PC-9 (cell line): ENCODE measurements around the gene ZGLP1. TPM values are rescaled to one million over a fixed set of nuclear protein-coding genes. Genes with fewer than 3 reads are reported as not detected.

Experiments used
- BruUV-seq: library from RNA; stranded (reverse); fragments of 400-500 nt; replicated peaks from 2 replicates; lab custom pipeline; 2021; lab: Mats Ljungman, UMichigan
- CTCF ChIA-PET: fragments of 300-600 bp; sonication (Branson Sonifier 250); formaldehyde crosslinking; loops from one replicate; lab custom pipeline; 2022; ENCODE audit warnings: antibody characterized with exemption; lab: Charles Lee
- POLR2A ChIA-PET: fragments of 300-600 bp; sonication (Branson Sonifier 250); formaldehyde crosslinking; loops from one replicate; lab custom pipeline; 2022; ENCODE audit warnings: antibody characterized with exemption; ENCODE audit not compliant: unreplicated experiment; lab: Charles Lee
- DNase-seq, 2 experiments: peaks; one replicate each; pipeline versions ENCODE4 v3.0.0 to v3.0.0-alpha.2; 2015 to 2022; ENCODE audit warnings: mixed read lengths in 1 of 2
- H2AFZ ChIP-seq: fragments of 200-600 bp; sonication (generic); 2 replicates; pipeline ENCODE4 v1.8.1; 2017; ENCODE audit warnings: antibody characterized with exemption
- H3F3A ChIP-seq: fragments of 200-600 bp; sonication (generic); 2 replicates; pipeline ENCODE4 v1.8.1; 2017; ENCODE audit warnings: antibody characterized with exemption, mild to moderate bottlenecking, low read depth; ENCODE audit not compliant: insufficient read depth
- H3K27ac ChIP-seq: fragments of 200-600 bp; sonication (generic); 2 replicates; pipeline ENCODE4 v1.6.1; 2016; ENCODE audit warnings: mixed run types
- H3K27me3 ChIP-seq: fragments of 200-600 bp; sonication (generic); 2 replicates; pipeline ENCODE4 v1.6.1; 2016; ENCODE audit warnings: low read depth, mixed run types; ENCODE audit not compliant: insufficient read depth
- H3K36me3 ChIP-seq: fragments of 200-600 bp; sonication (generic); 2 replicates; pipeline ENCODE4 v1.6.1; 2016; ENCODE audit warnings: low read depth, mixed run types
- H3K4me1 ChIP-seq: fragments of 200-600 bp; sonication (generic); replicated peaks from 2 replicates; pipeline ENCODE4 v1.6.1; 2016; ENCODE audit warnings: mixed run types; ENCODE audit not compliant: insufficient read depth
- H3K4me2 ChIP-seq: fragments of 200-600 bp; sonication (generic); 2 replicates; pipeline ENCODE4 v1.6.1; 2017; ENCODE audit warnings: mixed run types
- H3K4me3 ChIP-seq: fragments of 200-600 bp; sonication (generic); 2 replicates; pipeline ENCODE4 v1.6.1; 2016; ENCODE audit warnings: mixed run types
- H3K79me2 ChIP-seq: fragments of 200-600 bp; sonication (generic); 2 replicates; pipeline ENCODE4 v1.6.1; 2017; ENCODE audit warnings: low read depth, mixed run types
- H3K9me2 ChIP-seq: fragments of 200-600 bp; sonication (generic); 2 replicates; pipeline ENCODE4 v1.8.1; 2017; ENCODE audit warnings: mild to moderate bottlenecking; ENCODE audit not compliant: insufficient read depth
- H3K9me3 ChIP-seq: fragments of 200-600 bp; sonication (generic); 2 replicates; pipeline ENCODE4 v1.8.1; 2016; ENCODE audit warnings: low read depth; ENCODE audit not compliant: insufficient read depth
- H4K20me1 ChIP-seq: fragments of 200-600 bp; sonication (generic); 2 replicates; pipeline ENCODE4 v1.8.1; 2017; ENCODE audit not compliant: insufficient read depth
- CTCF ChIP-seq: fragments of 200-600 bp; sonication (generic); conservative IDR thresholded peaks from 2 replicates; pipeline ENCODE4 v1.6.1; 2017; ENCODE audit warnings: mixed run types, antibody characterized with exemption, mild to moderate bottlenecking, moderate library complexity
- EZH2 ChIP-seq: fragments of 200-600 bp; sonication (generic); IDR thresholded peaks from 2 replicates; pipeline ENCODE4 v1.8.0; 2017; ENCODE audit warnings: antibody characterized with exemption, low read depth
- intact Hi-C: fragments of 100-400 bp; cut with micrococcal nuclease; formaldehyde crosslinking; loops from one replicate; pipeline ENCODE4 v1.10.0; 2022; ENCODE audit not compliant: unreplicated experiment
- total RNA-seq: library from RNA; stranded (reverse); gene quantifications from 2 replicates; pipeline ENCODE4 v1.2.3, GENCODE V29; 2021

The ZGLP1 gene
- total RNA-seq, 1 experiment from 2014 or later = 7.5 TPM

DNA sequence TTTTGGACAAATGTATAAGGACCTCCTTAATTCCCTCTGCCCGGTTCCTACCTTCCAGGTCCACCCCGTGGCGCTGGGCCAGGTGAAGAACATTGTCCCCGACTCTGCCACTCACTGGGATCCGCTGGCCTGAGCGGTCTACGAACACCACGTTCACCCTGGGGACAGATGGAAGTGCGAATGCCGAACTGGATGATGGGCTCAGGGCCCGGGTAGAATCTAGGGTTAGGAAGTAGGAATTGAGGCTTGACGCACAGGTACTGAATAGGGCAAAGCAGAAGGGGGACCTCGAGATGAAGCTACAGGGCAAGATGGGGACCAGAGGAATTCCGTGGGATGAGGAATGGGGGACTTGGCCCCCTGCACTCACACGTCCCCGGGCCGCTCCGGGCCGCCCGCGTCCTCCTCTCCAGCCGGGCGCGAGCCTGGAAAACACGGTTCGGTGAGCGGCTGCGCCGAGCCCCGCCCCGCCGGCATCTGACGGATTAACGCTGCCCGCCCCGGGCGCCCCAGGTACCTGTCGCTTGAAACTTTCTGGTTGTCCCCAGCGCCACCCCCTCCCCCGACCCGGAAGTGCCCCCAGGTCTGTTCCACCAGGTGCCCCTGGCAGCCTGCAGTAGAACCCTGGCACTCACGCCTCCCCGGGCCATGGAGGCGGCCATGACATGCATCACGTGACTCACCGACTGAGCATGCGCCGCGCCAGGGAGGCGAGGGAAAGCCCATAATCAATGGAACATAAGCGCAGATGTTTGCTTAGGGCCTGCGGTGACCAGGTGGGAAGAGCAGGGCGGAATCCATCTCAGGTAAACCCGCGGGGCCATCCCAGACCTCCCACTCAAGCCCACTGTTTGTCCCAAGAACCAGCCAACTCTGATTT is 6.0 kb upstream of the ZGLP1 start, which contains the start of gene FDX2:
FDX2 (minus strand) TSS at position 681 of the 880 bp plus-strand sequence; CDS start at position 662, 19 bp downstream.
- Histone ChIP-seq H3K4me1 (peaks cover 14% of the 10 kb centered on the region), H4K20me1 (no peaks in the 10 kb centered on the region), H3K27ac (peak within 1 kb of the TSS; percentile 38), H3K27me3 (no peaks in the 10 kb centered on the region), H3K9me2 (no peaks in the 10 kb centered on the region), H3K79me2 (peaks cover 11% of the 10 kb centered on the region; the same call in 1 of the 2 replicates), H3K9me3 (no peaks in the 10 kb centered on the region), H3K36me3 (no peaks in the 10 kb centered on the region), H3F3A (peaks cover 51% of the 10 kb centered on the region), H2AFZ (peak within 1 kb of the TSS; percentile 90), H3K4me3 (peak within 1 kb of the TSS; percentile 96), H3K4me2 (peak within 1 kb of the TSS; percentile 93)
- TF ChIP-seq CTCF (no peak), EZH2 (no peak)
- peak; percentile 85 to 87 for DNase-seq
- CTCF ChIA-PET = interaction anchor here (0.5 to 0.6 kb wide), 2 partner anchors 49 to 290 kb away, joined by 3 to 8 read pairs; no protein-coding TSS in a partner anchor
- BruUV-seq = no TSS peak
- POLR2A ChIA-PET = interaction anchor here (1.0 kb wide), 1 partner anchor 45 kb away, joined by 17 read pairs; the partner anchor contains the start of gene ICAM1
- intact Hi-C loops = loop anchor here (2.0 kb wide), 1 partner anchor 47 kb away; no protein-coding TSS in a partner anchor

- Histone ChIP-seq H3K27me3 (no peaks in the 10 kb centered on the region), H3K79me2 (no peaks in the 10 kb centered on the region), H3K4me3 (no peak overlapping the region), H4K20me1 (no peaks in the 10 kb centered on the region), H2AFZ (no peak overlapping the region), H3F3A (peaks cover 6% of the 10 kb centered on the region; the same call in 1 of the 2 replicates), H3K4me1 (no peaks in the 10 kb centered on the region), H3K36me3 (no peaks in the 10 kb centered on the region; the same call in 1 of the 2 replicates), H3K27ac (no peak overlapping the region), H3K9me3 (no peaks in the 10 kb centered on the region), H3K9me2 (no peaks in the 10 kb centered on the region), H3K4me2 (no peak overlapping the region)
- TF ChIP-seq EZH2 = no peak
- no peak for TF ChIP-seq CTCF
- intact Hi-C loops = no loop called here
- POLR2A ChIA-PET = no interaction called here
- DNase-seq = no peak
- BruUV-seq = no TSS peak
- CTCF ChIA-PET = no interaction called here
Observed at GRCh38 chr19:10306327-10306726, 3.3 kb downstream of the ZGLP1 start.

DNA sequence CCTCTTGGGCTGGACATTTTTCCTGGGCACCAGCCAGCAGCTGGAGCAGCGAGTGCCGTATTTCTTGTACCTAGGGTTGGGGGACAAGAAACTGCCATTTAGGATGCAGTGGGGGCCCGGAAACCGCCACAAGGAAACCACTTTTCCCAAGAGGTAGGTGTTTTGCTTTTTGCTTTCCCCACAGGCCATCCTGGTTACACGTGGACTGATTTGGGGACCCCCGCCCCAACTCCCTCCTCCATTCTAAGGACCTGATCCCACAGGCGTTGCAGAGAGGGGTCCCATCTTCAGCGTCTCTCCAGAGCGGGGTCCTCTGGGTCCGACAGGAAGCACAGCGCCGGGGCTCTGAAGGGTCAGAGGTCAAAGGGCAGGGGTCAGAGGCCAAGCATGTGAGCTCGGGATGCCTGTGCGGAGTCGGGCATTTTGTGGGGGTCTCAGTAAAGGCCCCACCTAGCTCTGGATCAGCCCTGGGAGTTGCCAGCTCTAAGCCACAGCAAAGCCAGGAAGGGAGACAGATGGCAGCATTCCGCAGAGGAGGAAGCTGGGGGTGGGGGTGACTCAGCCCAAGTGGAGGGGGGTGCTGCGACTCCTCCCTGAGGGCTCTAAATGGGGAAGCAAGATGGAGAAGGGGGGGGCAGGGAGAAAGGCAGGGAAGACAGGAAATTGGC is 4.3 kb downstream of the ZGLP1 start:
- no peaks in the 10 kb centered on the region for H3K9me3 ChIP-seq
- H3K4me1 ChIP-seq = no peaks in the 10 kb centered on the region
- no peak overlapping the region for H3K4me3 ChIP-seq
- no peaks in the 10 kb centered on the region for H3K9me2 ChIP-seq
- no peak for TF ChIP-seq EZH2
- TF ChIP-seq CTCF = no peak
- ChIA-PET CTCF (no interaction called here), POLR2A (interaction anchor here (0.7 kb wide), 1 partner anchor 28 kb away, joined by 5 read pairs; no protein-coding TSS in a partner anchor)
- H4K20me1 ChIP-seq = no peaks in the 10 kb centered on the region
- DNase-seq = no peak
- no peaks in the 10 kb centered on the region for H3K27me3 ChIP-seq
- intact Hi-C loops = no loop called here
- no peaks in the 10 kb centered on the region; the same call in 1 of the 2 replicates for H3K36me3 ChIP-seq
- BruUV-seq = no TSS peak
- H3K4me2 ChIP-seq = no peak overlapping the region
- no peak overlapping the region for H3K27ac ChIP-seq
- H2AFZ ChIP-seq = no peak overlapping the region
- H3F3A ChIP-seq = peaks cover 6% of the 10 kb centered on the region; the same call in 1 of the 2 replicates
- no peaks in the 10 kb centered on the region for H3K79me2 ChIP-seq
